Ovary (tissue), 3 donors: ENCODE results near the gene CCDC71.

Experiments used
- EP300 ChIP-seq: sonication (generic); formaldehyde crosslinking; IDR thresholded peaks from one replicate; pipeline ENCODE4 v1.6.1; 2017; ENCODE audit warnings: antibody characterized with exemption
- TF ChIP-seq, protein P1 (sequence below), 3 donors: fragments of 450-650 bp in 2 of 3; fragments of 200-600 bp in 1 of 3; IDR thresholded peaks; one replicate each; pipeline versions ENCODE4 v1.5.1 to v1.8.0; 2016 to 2022; ENCODE audit warnings: antibody characterized with exemption in 3 of 3, mild to moderate bottlenecking in 1 of 3
- donor health status: DM: no; HTN: no; CAD: no.

DNA sequence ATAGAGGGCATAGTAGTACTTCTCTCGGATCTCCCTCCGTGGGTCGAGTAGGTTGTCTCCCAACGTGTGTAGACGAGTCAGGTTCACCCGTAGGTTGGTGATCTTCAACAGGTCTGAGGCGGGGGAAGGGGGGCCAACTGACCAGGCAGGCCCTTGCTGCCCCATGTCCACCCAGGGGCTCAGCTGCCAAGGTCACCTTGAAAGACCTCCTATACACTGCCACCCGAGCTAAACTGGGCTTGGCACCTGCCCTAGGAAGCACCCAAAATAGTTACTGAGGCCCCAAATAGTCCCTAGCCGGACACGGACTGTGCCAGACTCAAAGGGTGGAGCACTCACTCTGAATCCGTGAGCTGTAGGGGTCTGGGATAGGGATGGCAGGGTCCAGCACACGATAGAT, 35.1 kb downstream of the CCDC71 start:
- no peak for TF ChIP-seq EP300
- TF ChIP-seq, protein P1, sequence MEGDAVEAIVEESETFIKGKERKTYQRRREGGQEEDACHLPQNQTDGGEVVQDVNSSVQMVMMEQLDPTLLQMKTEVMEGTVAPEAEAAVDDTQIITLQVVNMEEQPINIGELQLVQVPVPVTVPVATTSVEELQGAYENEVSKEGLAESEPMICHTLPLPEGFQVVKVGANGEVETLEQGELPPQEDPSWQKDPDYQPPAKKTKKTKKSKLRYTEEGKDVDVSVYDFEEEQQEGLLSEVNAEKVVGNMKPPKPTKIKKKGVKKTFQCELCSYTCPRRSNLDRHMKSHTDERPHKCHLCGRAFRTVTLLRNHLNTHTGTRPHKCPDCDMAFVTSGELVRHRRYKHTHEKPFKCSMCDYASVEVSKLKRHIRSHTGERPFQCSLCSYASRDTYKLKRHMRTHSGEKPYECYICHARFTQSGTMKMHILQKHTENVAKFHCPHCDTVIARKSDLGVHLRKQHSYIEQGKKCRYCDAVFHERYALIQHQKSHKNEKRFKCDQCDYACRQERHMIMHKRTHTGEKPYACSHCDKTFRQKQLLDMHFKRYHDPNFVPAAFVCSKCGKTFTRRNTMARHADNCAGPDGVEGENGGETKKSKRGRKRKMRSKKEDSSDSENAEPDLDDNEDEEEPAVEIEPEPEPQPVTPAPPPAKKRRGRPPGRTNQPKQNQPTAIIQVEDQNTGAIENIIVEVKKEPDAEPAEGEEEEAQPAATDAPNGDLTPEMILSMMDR (IDR thresholded peaks at IDR 0.05) = no peak
